ENCODE measurements around the gene VMP1.

GRCh38 chr17:59762824-59763374 lies 55.4 kb downstream of the VMP1 start:
- TF ChIP-seq POLR2A (IDR thresholded peaks at IDR 0.05; ENCODE audit: low read length), result no peak
- no peak for TF ChIP-seq GATA1 (IDR thresholded peaks at IDR 0.05; ENCODE audit: low read depth, low read length)

Data from erythroblast (primary cell).